GM18873 (cell line): ENCODE data around the gene GADD45A.
"Not testable (repeated sequence)": the region's sequence is repeated elsewhere in the genome, so short reads cannot be mapped to it uniquely, and the experiment has no call there.

Experiments
- ATAC-seq: cut with Tn5 transposase; IDR thresholded peaks from one replicate; pipeline ENCODE4 v1.9.1; 2021; ENCODE audit warnings: mild to moderate bottlenecking, moderate library complexity, moderate number of reproducible peaks; ENCODE audit not compliant: unreplicated experiment, low FRiP score

Gene GADD45A

GRCh38 chr1:67685067-67685557 lies at the start of gene GADD45A:
Gene GADD45A (plus strand): TSS chr1:67685201. CDS start chr1:67685495, 294 bp downstream.
- peak; percentile 90 for ATAC-seq

- no peak for ATAC-seq
These were observed 48.9 kb upstream of the GADD45A start for GRCh38 chr1:67636146-67636545.

- no peak for ATAC-seq
These were observed 45.6 kb upstream of the GADD45A start for GRCh38 chr1:67639361-67639760.

GRCh38 chr1:67642629-67643028 lies 42.4 kb upstream of the GADD45A start:
- no peak for ATAC-seq

GRCh38 chr1:67644566-67644965 lies 40.4 kb upstream of the GADD45A start:
- ATAC-seq = no peak

GRCh38 chr1:67645495-67646144 lies 39.4 kb upstream of the GADD45A start:
- ATAC-seq = no peak

GRCh38 chr1:67646145-67647035 lies 38.6 kb upstream of the GADD45A start:
- ATAC-seq = no peak

- ATAC-seq = no peak
These were observed 37.8 kb upstream of the GADD45A start for GRCh38 chr1:67647036-67647798.

- ATAC-seq = no peak
These were observed 37.1 kb upstream of the GADD45A start for GRCh38 chr1:67647814-67648358.

- ATAC-seq = no peak
These were observed 36.2 kb upstream of the GADD45A start for GRCh38 chr1:67648582-67649326.

GRCh38 chr1:67650061-67650460 lies 34.9 kb upstream of the GADD45A start:
- no peak for ATAC-seq

- no peak for ATAC-seq
These were observed 34.0 kb upstream of the GADD45A start for GRCh38 chr1:67651031-67651430.

- ATAC-seq = no peak
These were observed 32.2 kb upstream of the GADD45A start for GRCh38 chr1:67652800-67653199.

GRCh38 chr1:67653304-67653703 lies 31.7 kb upstream of the GADD45A start:
- no peak for ATAC-seq

- no peak for ATAC-seq
These were observed 29.4 kb upstream of the GADD45A start for GRCh38 chr1:67655581-67655980.

GRCh38 chr1:67657152-67657551 lies 27.8 kb upstream of the GADD45A start:
- ATAC-seq = not testable (repeated sequence)

GRCh38 chr1:67659229-67659628 lies 25.8 kb upstream of the GADD45A start:
- no peak for ATAC-seq

- no peak for ATAC-seq
These were observed 22.1 kb upstream of the GADD45A start for GRCh38 chr1:67662884-67663283.

- no peak for ATAC-seq
These were observed 21.0 kb upstream of the GADD45A start for GRCh38 chr1:67664048-67664447.

- ATAC-seq = not testable (repeated sequence)
These were observed 19.7 kb upstream of the GADD45A start for GRCh38 chr1:67665307-67665706.
